Measurements from ENCODE around the gene FARP1.

Gene FARP1

GRCh38 chr13:98415326-98416070, 272.6 kb downstream of the FARP1 start:
- no peak for DNase-seq (ENCODE audit: low read depth in 4 of 4, low spot score in 1 of 4)

GRCh38 chr13:98416408-98416807, 273.5 kb downstream of the FARP1 start:
- DNase-seq (ENCODE audit: low read depth in 4 of 4, low spot score in 1 of 4): no peak

GRCh38 chr13:98419786-98420553, 277.1 kb downstream of the FARP1 start:
- DNase-seq (ENCODE audit: low read depth in 4 of 4, low spot score in 1 of 4): no peak

GRCh38 chr13:98420554-98421175, 277.8 kb downstream of the FARP1 start:
- no peak for DNase-seq (ENCODE audit: low read depth in 4 of 4, low spot score in 1 of 4)

GRCh38 chr13:98422046-98422445, 279.2 kb downstream of the FARP1 start:
- DNase-seq (ENCODE audit: low read depth in 4 of 4, low spot score in 1 of 4): no peak

- DNase-seq (ENCODE audit: low read depth in 4 of 4, low spot score in 1 of 4): no peak
Observed at GRCh38 chr13:98423417-98423816, 280.5 kb downstream of the FARP1 start.

GRCh38 chr13:98427331-98427995, 284.6 kb downstream of the FARP1 start:
- no peak for DNase-seq (ENCODE audit: low read depth in 4 of 4, low spot score in 1 of 4)

- no peak for DNase-seq (ENCODE audit: low read depth in 4 of 4, low spot score in 1 of 4)
Observed at GRCh38 chr13:98428256-98428966, 285.5 kb downstream of the FARP1 start.

- no peak for DNase-seq (ENCODE audit: low read depth in 4 of 4, low spot score in 1 of 4)
Observed at GRCh38 chr13:98429081-98429480, 286.2 kb downstream of the FARP1 start.

- no peak for DNase-seq (ENCODE audit: low read depth in 4 of 4, low spot score in 1 of 4)
Observed at GRCh38 chr13:98429531-98429930, 286.6 kb downstream of the FARP1 start.

GRCh38 chr13:98429977-98430736, 287.3 kb downstream of the FARP1 start:
- no peak for DNase-seq (ENCODE audit: low read depth in 4 of 4, low spot score in 1 of 4)

- no peak for DNase-seq (ENCODE audit: low read depth in 4 of 4, low spot score in 1 of 4)
Observed at GRCh38 chr13:98432638-98433037, 289.7 kb downstream of the FARP1 start.

- DNase-seq (ENCODE audit: low read depth in 4 of 4, low spot score in 1 of 4): no peak
Observed at GRCh38 chr13:98433654-98434053, 290.8 kb downstream of the FARP1 start.

GRCh38 chr13:98434060-98434459, 291.2 kb downstream of the FARP1 start:
- no peak for DNase-seq (ENCODE audit: low read depth in 4 of 4, low spot score in 1 of 4)

GRCh38 chr13:98435376-98435775, 292.5 kb downstream of the FARP1 start:
- no peak for DNase-seq (ENCODE audit: low read depth in 4 of 4, low spot score in 1 of 4)

GRCh38 chr13:98436233-98436910, 293.5 kb downstream of the FARP1 start:
- no peak for DNase-seq (ENCODE audit: low read depth in 4 of 4, low spot score in 1 of 4)

- no peak for DNase-seq (ENCODE audit: low read depth in 4 of 4, low spot score in 1 of 4)
Observed at GRCh38 chr13:98438246-98439125, 295.6 kb downstream of the FARP1 start.

GRCh38 chr13:98439126-98439828, 296.4 kb downstream of the FARP1 start:
- no peak for DNase-seq (ENCODE audit: low read depth in 4 of 4, low spot score in 1 of 4)
